NCI-H1694 treated with DMSO at 0.1 percent for 48 hours (cell line): ENCODE measurements around the gene RFTN1.
"Not testable (repeated sequence)": the region's sequence is repeated elsewhere in the genome, so short reads cannot be mapped to it uniquely, and the experiment has no call there.

ENCODE experiments used
- DNase-seq: peaks from one replicate; lab custom pipeline; 2025; lab: John Stamatoyannopoulos, UW

Gene RFTN1

DNA sequence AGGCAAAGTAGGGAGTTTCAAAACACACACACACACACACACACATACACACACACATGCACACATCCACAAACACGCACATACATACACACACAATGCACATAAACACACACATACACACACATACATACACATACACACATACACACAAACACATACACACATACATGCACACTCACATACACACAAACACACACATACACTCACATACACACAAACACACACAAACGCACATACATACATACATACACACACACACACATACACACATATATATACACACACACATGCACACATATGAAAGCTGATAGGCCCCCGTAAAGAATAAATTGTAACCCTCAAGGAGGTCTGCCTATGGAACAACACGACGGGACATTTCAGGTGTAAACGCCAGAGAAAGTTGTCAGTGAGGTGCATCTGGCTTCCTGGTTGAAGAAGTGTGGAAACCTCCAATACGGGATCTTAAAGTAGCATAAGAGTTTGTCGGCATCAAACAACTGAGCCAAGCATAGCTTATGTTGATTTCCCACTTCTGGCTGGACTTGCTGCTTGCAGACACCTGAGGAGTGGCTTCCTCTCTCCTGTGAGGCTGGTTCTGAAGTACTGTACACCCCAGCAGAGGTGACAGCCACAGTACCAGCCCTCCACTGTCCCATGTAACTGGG lies 5.8 kb downstream of the RFTN1 start:
- no peak for DNase-seq

DNA sequence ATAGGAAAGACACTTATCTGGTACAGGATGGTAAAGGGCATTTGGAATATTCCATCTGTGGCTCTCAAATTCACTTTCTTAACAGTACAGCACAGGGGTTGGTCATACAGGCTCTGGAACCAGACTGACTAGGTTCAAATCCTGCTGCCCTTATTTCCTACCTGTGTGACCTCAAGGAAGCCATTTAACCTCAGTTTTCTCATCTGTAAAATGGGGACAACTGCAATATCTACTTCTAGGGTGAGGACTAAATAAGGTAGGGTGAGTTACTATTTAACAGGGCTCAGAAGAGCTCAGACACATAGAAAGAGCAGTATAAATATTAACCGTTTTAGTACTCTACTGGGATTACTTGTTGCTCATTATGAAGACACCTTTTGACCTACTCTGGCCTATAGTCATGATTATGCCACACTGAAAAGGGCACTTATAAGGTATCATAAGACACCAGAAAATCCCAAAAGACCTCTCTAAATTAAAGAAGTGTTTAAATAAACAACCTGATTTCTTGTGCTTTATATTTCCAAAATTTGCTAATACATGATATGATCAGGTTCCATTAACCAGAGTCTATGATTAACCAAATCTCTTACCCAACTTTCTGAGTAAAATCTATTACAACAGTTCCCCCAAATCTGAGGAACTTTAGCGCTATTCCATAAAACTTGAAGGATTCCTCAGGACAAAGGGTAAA lies 6.5 kb downstream of the RFTN1 start:
- no peak for DNase-seq

DNA sequence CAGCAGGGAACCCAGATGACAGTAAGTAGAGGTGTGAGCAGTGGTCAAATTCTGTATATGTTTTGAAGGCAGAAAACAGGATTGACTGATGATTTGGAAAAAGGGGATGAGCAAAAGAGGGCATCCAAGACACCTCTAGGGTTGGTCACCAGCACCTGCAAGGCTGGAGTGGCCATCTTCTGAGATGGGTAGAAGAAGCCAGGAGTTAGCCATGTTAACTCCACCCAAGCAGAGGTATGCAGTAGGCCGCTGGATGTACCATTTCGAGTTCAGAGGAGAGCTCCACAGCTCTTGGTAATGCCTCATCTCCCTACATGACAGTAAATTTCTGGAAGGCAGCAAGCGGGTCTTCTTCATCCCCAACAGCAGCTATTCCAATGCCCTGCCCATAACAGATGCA lies 7.0 kb downstream of the RFTN1 start:
- no peak for DNase-seq

DNA sequence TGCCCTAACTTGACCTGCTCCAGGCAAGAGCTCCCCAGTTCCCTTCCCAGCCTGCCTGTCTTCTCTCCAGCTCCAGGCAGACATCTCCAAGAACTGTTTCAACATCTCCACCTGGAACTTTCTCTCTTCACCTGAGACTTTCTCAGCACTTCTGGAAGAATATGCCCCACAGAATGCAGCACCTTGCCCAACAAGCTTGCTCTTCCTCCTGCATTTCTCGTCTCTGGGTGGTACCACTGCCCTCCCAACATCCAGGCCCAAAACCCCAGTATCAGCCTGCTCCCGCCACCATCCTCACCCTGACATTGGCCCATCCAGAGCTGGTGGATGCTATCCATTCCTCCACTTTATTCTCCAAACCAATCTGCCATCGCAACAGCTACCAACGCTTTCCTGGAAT lies 8.8 kb downstream of the RFTN1 start:
- DNase-seq = no peak

DNA sequence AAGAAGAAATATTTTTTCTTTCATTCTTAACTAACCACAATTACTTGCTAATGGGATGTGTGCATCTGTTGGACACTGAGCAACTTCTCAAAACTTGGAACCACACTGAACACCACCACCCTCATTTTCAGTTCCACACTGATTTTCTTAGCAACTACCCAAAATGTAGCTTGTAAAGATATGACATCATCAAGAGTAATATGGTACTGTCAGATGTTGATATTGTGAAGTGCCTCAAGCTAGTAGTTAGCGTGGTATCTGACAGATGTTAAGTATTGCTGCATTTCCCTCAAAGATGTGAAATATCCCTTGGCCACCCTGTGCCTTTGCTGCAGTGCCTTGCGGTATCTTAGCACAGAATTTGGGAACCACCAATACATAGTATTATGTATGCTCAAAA lies 9.3 kb downstream of the RFTN1 start:
- DNase-seq = no peak

GRCh38 chr3:16503191-16503776 lies 10.2 kb downstream of the RFTN1 start:
- DNase-seq = no peak

GRCh38 chr3:16502347-16502908 lies 11.1 kb downstream of the RFTN1 start:
- no peak for DNase-seq

DNA sequence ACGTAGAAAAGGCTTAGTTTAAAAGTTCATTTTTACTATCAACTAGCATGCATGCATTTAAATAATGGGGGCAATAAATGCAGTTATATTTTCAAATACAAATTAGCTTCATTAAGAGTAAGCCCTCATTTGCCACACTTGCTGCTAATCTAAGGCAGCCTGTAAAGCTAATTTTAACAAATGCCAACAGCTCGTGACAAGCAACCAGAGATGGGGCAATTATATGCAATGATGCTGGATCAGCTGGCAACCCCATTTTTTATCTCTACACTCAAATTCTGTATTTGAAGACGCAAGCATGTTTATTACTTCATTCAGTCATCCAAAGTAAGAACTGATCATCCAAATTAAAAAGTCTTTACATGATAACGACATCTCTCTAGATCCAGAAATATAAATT lies 12.1 kb downstream of the RFTN1 start:
- no peak for DNase-seq

DNA sequence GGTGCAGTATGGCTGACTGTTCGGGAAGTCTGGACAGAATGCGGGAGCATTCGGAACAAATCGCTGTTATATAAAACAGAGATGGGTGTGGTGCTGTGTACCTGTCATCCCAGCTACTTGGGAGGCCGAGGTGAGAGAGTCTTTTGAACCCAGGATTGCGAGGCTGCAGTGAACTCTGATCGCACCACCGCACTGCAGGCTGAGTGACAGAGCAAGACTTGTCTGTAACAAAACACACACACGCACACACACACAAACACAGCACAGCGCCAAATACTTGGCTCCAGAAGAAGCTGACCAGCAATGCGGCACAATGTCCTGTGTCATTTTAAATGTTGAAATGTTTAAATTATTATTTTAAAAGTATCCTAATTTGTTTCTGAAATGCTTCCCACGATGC lies 12.6 kb downstream of the RFTN1 start:
- DNase-seq = no peak

GRCh38 chr3:16500093-16500492 lies 13.4 kb downstream of the RFTN1 start:
- no peak for DNase-seq

DNA sequence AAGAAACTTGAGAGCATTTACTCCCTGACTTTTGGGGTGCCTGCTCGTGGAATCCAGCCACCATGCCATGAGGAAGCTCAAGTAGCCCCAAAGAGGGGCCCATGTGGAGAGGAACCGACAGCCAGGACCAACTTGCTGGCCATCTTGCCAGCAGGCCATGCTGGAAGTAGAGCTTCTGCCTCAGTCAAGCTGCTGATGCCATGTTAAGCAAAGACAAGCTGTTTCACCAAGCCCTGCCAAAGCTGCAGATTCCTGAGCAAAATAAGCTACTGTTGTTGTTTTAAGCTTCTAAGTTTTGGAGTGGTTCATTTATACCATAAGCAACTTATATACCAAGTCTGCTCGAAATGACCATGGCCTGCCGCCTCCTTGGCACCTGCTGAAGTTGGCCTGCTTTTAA lies 14.1 kb downstream of the RFTN1 start:
- DNase-seq = no peak

GRCh38 chr3:16498130-16498890 lies 15.2 kb downstream of the RFTN1 start:
- no peak for DNase-seq

DNA sequence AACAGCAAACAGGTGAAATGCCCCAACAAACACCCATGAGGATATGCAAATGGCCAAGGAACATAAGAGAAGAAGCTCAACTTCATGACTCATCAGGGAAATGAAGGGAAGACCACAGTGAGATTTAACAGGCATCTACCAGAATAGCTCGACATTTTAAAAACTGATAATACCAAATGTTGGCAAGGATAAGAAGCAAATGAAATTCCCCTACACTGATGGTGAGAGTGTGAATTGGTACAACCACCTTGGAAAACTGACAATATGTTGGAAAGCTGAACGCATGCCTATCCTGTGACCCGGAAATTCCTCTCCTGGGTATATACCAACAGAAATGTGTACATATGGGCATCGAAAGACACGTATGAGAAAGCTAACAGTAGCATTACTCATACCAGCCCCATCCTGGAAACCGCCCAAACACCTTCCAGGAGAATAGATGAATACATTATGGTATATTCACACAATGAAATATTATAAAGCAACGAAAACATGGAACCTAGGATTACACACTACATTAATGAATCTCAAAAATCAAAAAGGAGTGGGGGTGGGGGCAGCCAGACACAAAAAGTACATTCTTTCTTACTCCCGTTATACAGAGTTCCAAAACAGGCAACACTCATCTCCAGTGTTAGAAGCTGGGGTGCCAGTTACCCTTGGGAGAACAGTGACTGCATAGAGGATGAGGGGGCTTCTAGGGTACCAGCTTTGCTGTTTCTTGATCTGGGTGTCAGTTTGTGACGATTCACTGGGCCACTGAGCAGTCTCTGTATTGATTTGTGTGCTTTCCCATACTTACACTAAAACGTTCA lies 16.9 kb downstream of the RFTN1 start:
- no peak for DNase-seq

- DNase-seq = no peak
Observed at GRCh38 chr3:16496008-16496407, 17.5 kb downstream of the RFTN1 start.

GRCh38 chr3:16494814-16495431 lies 18.6 kb downstream of the RFTN1 start:
- no peak for DNase-seq

DNA sequence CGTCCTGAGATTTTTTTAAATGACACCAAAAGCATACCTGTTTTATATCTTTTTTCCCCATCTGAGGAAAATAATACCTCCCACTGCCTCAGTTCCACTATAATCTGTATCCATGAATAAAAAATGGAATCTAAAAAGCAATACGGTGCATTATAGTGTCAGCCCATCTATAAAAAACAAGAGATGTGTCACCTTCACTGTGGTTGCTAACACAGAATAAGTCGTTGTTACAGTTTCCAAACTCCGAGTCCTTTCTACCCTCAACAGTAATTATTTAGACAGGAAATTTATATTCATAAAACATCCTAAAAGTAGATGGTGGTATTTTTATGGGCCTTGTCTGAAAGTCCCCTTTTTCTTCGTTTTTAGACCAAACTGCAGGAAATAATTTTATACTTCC lies 19.4 kb downstream of the RFTN1 start:
- DNase-seq = no peak

DNA sequence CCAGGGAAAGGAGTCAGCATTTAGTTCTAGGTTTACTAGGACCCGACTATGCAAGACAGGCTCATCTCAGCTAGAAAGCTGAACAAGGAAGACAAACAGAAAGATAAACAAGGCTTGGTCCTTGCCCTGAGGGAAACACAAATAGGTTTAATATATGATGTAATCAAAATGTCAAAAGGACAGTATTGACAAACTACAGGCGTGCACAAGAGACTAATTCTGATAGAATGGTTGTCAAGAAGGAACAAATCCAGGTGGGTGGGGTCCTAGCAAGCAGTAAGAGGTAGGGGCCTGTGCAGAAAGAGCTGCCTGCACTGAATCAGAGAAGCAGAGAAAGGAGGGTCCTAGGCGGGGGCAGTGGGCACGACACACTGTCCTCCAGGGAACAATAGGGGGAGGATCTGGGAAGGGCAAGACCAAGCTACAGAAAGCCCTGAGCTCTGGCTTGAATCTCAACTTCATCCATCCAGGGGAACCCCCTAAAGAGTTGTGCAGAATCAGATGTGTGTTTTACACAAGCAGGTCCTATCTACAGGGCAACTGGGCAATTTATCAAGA lies 23.4 kb downstream of the RFTN1 start:
- no peak for DNase-seq

- DNase-seq = not testable (repeated sequence)
Observed at GRCh38 chr3:16489326-16490061, 24.0 kb downstream of the RFTN1 start.

- no peak for DNase-seq
Observed at GRCh38 chr3:16488637-16489036, 24.9 kb downstream of the RFTN1 start.

- no peak for DNase-seq
Observed at GRCh38 chr3:16487511-16488175, 25.9 kb downstream of the RFTN1 start.
